ENCODE data around the gene NKX1-1. TPM values are rescaled to one million over a fixed set of nuclear protein-coding genes. Genes with fewer than 3 reads are reported as not detected.

NKX1-1 gene
- total and polyA plus RNA-seq, 2 of the 8 experiments (the other 6 are each of a cell fraction or from before 2014, with no cell fraction given): not detected

DNA sequence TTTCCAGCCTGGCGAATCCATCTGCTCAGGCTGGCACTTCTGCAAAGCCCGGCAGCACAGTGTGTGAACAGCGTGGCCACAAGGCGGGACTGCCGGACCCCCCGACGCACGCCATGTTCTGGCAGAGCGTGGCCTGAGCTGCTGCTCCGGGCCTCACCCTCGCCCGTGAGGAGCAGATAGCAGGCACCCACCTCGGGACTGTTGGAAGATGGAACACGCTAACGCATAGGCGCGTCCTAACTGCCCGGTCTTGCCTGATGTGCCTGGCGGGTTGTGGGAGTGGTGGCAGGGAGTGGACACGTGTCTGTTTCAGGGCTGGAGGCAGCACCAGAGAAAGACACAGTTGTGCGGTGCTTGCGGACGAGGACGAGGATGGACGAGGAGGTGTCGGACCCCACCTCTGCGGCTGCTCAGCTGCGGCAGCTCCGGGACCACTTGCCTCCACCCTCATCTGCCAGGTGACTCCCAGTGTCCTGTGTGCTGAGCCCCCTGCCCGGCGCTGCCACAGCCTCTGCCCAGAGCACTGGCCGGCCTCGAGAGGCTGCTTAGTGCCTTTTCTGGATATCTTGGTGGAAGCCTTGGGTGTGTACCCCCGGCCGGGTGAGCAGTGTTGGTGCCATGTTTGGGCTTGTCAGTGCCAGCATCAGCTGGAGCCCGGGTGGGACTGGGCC, 31.1 kb downstream of the NKX1-1 start:
- Histone ChIP-seq H2AK5ac (ENCODE audit: low read depth, low read length) (no peak overlapping the region), H3K36me3 (ENCODE audit: control insufficient read depth in 2 of 4, insufficient read depth in 4 of 4, low read length in 3 of 4) (peaks cover 0 to 2% (median 0%) of the 10 kb centered on the region in 4 experiments; a peak in 1 of 8 replicates), H3K18ac (ENCODE audit: extremely low read depth, low read length) (no peak overlapping the region), H2BK12ac (ENCODE audit: low read depth, low read length) (no peak overlapping the region), H2BK120ac (replicated peaks; ENCODE audit: low read depth, low read length) (no peak overlapping the region), H3K4me1 (replicated peaks in 1 of 4; ENCODE audit: control insufficient read depth in 3 of 4, insufficient read depth in 4 of 4, low read length in 3 of 4) (no peaks in the 10 kb centered on the region; a peak in 1 of 7 replicates), H3K56ac (replicated peaks; ENCODE audit: insufficient read length, low read depth, low read length) (no peak overlapping the region), H3K23me2 (ENCODE audit: low read depth, low read length) (no peaks in the 10 kb centered on the region), H3K9me3 (ENCODE audit: insufficient read depth in 2 of 2, low read depth in 1 of 2, low read length in 1 of 2) (no peaks in the 10 kb centered on the region), H3K79me1 (ENCODE audit: low read depth, low read length) (no peaks in the 10 kb centered on the region), H3K4me3 (ENCODE audit: extremely low read depth in 1 of 4, insufficient read depth in 2 of 4, low read depth in 3 of 4, low read length in 4 of 4) (no peak overlapping the region), H3K79me2 (ENCODE audit: control insufficient read depth in 1 of 2, insufficient read depth in 2 of 2, low read length in 2 of 2) (no peaks in the 10 kb centered on the region), H4K20me1 (replicated peaks in 1 of 2; ENCODE audit: control insufficient read depth in 1 of 2, insufficient read depth in 2 of 2, low read length in 2 of 2) (peaks cover 0 to 6% of the 10 kb centered on the region in 2 experiments), H2BK15ac (ENCODE audit: low read length) (no peak overlapping the region), H3K4ac (replicated peaks; ENCODE audit: insufficient read length, low read depth, low read length) (no peak overlapping the region), H2BK20ac (ENCODE audit: low read length) (no peak overlapping the region), H3K9ac (replicated peaks in 1 of 4; ENCODE audit: extremely low read depth in 1 of 4, low read depth in 3 of 4, low read length in 3 of 4) (no peak overlapping the region), H4K8ac (ENCODE audit: extremely low read depth, insufficient read depth, low read length) (no peak overlapping the region; the same call in 1 of the 2 replicates), H3K4me2 (ENCODE audit: insufficient read depth in 1 of 2, low read depth in 2 of 2, low read length in 2 of 2) (no peak overlapping the region), H3K27ac (ENCODE audit: low read depth, low read length) (no peak overlapping the region), H3K27me3 (replicated peaks in 1 of 4; ENCODE audit: control insufficient read depth in 3 of 4, extremely low read depth in 1 of 4, insufficient read depth in 3 of 4, low read length in 3 of 4) (no peaks in the 10 kb centered on the region), H4K91ac (replicated peaks; ENCODE audit: insufficient read length, low read length) (no peak overlapping the region), H3K23ac (ENCODE audit: insufficient read length) (no peak overlapping the region), H3K14ac (ENCODE audit: insufficient read length) (no peak overlapping the region), H4K5ac (ENCODE audit: insufficient read length, low read depth, low read length) (no peak overlapping the region), H2AFZ (ENCODE audit: low read length) (no peak overlapping the region), H2BK5ac (ENCODE audit: low read depth, low read length) (no peak overlapping the region)
- CTCF ChIA-PET (ENCODE audit: partially characterized antibody): interaction anchor here (1.3 to 3.0 kb wide), 4 partner anchors 9 to 254 kb away, joined by 5 to 15 read pairs (median 10); no protein-coding TSS in a partner anchor
- POLR2A ChIA-PET (ENCODE audit: partially characterized antibody): no interaction called here
- DNase-seq (ENCODE audit: low read depth in 1 of 2, low spot score in 2 of 2) (no peak), FAIRE-seq (no peak)
- WGBS, 2 experiments (ENCODE audit: extremely low coverage in 1 of 2, insufficient coverage in 1 of 2, insufficient read length in 1 of 2, insufficient replicate concordance in 2 of 2, low coverage in 1 of 2, low lambda C conversion rate in 2 of 2, missing lambda C conversion rate in 1 of 2): 92% methylated on average over 33 of the region's 36 CpGs; no CpG with 5 or more reads in 1 of the 2 experiments
- TF ChIP-seq TEAD4 (IDR thresholded peaks at IDR 0.05; ENCODE audit: low read depth, low read length) (no peak), SIX5 (IDR thresholded peaks at IDR 0.05; ENCODE audit: low read depth, low read length) (no peak), BRCA1 (IDR thresholded peaks at IDR 0.05; ENCODE audit: low read depth, low read length) (no peak), SIRT6 (IDR thresholded peaks at IDR 0.05; ENCODE audit: low read length) (no peak), POLR2A (IDR thresholded peaks at IDR 0.05; ENCODE audit: control extremely low read depth in 1 of 2, low read depth in 2 of 2, low read length in 2 of 2) (no peak), YY1 (IDR thresholded peaks at IDR 0.05; ENCODE audit: low read depth, low read length) (no peak), ATF3 (IDR thresholded peaks at IDR 0.05; ENCODE audit: insufficient read depth, low read depth, low read length) (no peak), JUN (IDR thresholded peaks at IDR 0.05; ENCODE audit: low read depth, low read length) (no peak), BCL11A (IDR thresholded peaks at IDR 0.05; ENCODE audit: low read depth in 2 of 2, low read length in 2 of 2) (no peak), NRF1 (IDR thresholded peaks at IDR 0.05; ENCODE audit: low read depth, low read length) (no peak), SIN3A (conservative IDR thresholded peaks at IDR 0.05 in 1 of 2, IDR thresholded peaks at IDR 0.05 in 1 of 2; ENCODE audit: low read depth in 1 of 2, low read length in 2 of 2) (no peak), E2F6 (IDR thresholded peaks at IDR 0.05) (no peak), HDAC6 (IDR thresholded peaks at IDR 0.05; ENCODE audit: low read depth, low read length) (no peak)

Data from H1 (cell line).